Measurements from ENCODE around the gene PIK3C2G. TPM values are rescaled to one million over a fixed set of nuclear protein-coding genes. Genes with fewer than 3 reads are reported as not detected.

The PIK3C2G gene
- total RNA-seq, 2 experiments from 2014 or later, result not detected

- H3K27ac ChIP-seq (ENCODE audit: low read depth, low read length, poor library complexity, severe bottlenecking), result no peak overlapping the region
- H4K20me1 ChIP-seq (ENCODE audit: insufficient read depth, low read length), result no peaks in the 10 kb centered on the region
- no peaks in the 10 kb centered on the region for H3K9me2 ChIP-seq (ENCODE audit: insufficient read depth, low read length)
- H3K36me3 ChIP-seq (ENCODE audit: insufficient read depth, low read length), result no peaks in the 10 kb centered on the region
- no peak overlapping the region for H3K4me3 ChIP-seq (ENCODE audit: low read depth, low read length, poor library complexity, severe bottlenecking)
- POLR2A ChIA-PET, result no interaction called here
- CTCF ChIA-PET (ENCODE audit: unreplicated experiment), result no interaction called here
- TF ChIP-seq CTCF (conservative IDR thresholded peaks at IDR 0.05; ENCODE audit: low read length), result no peak
- no peak for TF ChIP-seq EZH2phosphoT487 (IDR thresholded peaks at IDR 0.05; ENCODE audit: borderline replicate concordance, low read depth, low read length)
- H3K4me2 ChIP-seq (ENCODE audit: low read length), result no peak overlapping the region
- no peaks in the 10 kb centered on the region for H3K9me3 ChIP-seq (ENCODE audit: low read length)
- intact Hi-C loops (cut with micrococcal nuclease; ENCODE audit: unreplicated experiment), result no loop called here
- DNase-seq (ENCODE audit: low spot score), result no peak
- H2AFZ ChIP-seq (ENCODE audit: low read length), result no peak overlapping the region
- no peaks in the 10 kb centered on the region for H3K4me1 ChIP-seq (ENCODE audit: insufficient read depth, low read length, poor library complexity, severe bottlenecking)
- BruUV-seq (replicated peaks), result no TSS peak
- no peaks in the 10 kb centered on the region for H3K79me2 ChIP-seq (ENCODE audit: insufficient read depth, low read depth, low read length)
These were observed 4.1 kb upstream of the PIK3C2G start for GRCh38 chr12:18257251-18257650.

GRCh38 chr12:18258929-18259328 is 2.4 kb upstream of the PIK3C2G start:
- CTCF ChIA-PET (ENCODE audit: unreplicated experiment), result no interaction called here
- H3K9me3 ChIP-seq (ENCODE audit: low read length), result no peaks in the 10 kb centered on the region
- no peak overlapping the region for H2AFZ ChIP-seq (ENCODE audit: low read length)
- H3K27ac ChIP-seq (ENCODE audit: low read depth, low read length, poor library complexity, severe bottlenecking), result no peak overlapping the region
- no peak overlapping the region for H3K4me3 ChIP-seq (ENCODE audit: low read depth, low read length, poor library complexity, severe bottlenecking)
- H3K4me2 ChIP-seq (ENCODE audit: low read length), result no peak overlapping the region
- intact Hi-C loops (cut with micrococcal nuclease; ENCODE audit: unreplicated experiment), result no loop called here
- no peaks in the 10 kb centered on the region for H4K20me1 ChIP-seq (ENCODE audit: insufficient read depth, low read length)
- BruUV-seq (replicated peaks), result no TSS peak
- no peaks in the 10 kb centered on the region for H3K9me2 ChIP-seq (ENCODE audit: insufficient read depth, low read length)
- H3K79me2 ChIP-seq (ENCODE audit: insufficient read depth, low read depth, low read length), result no peaks in the 10 kb centered on the region
- DNase-seq (ENCODE audit: low spot score), result no peak
- H3K36me3 ChIP-seq (ENCODE audit: insufficient read depth, low read length), result no peaks in the 10 kb centered on the region
- TF ChIP-seq EZH2phosphoT487 (IDR thresholded peaks at IDR 0.05; ENCODE audit: borderline replicate concordance, low read depth, low read length), result no peak
- no peak for TF ChIP-seq CTCF (conservative IDR thresholded peaks at IDR 0.05; ENCODE audit: low read length)
- no peaks in the 10 kb centered on the region for H3K4me1 ChIP-seq (ENCODE audit: insufficient read depth, low read length, poor library complexity, severe bottlenecking)
- POLR2A ChIA-PET, result interaction anchor here (0.5 kb wide), 1 partner anchor 22 kb away, joined by 3 read pairs; no protein-coding TSS in a partner anchor

GRCh38 chr12:18259906-18260682 is 1.2 kb upstream of the PIK3C2G start:
- no peaks in the 10 kb centered on the region for H3K36me3 ChIP-seq (ENCODE audit: insufficient read depth, low read length)
- H3K27ac ChIP-seq (ENCODE audit: low read depth, low read length, poor library complexity, severe bottlenecking), result no peak overlapping the region
- no peak overlapping the region for H2AFZ ChIP-seq (ENCODE audit: low read length)
- H3K79me2 ChIP-seq (ENCODE audit: insufficient read depth, low read depth, low read length), result no peaks in the 10 kb centered on the region
- CTCF ChIA-PET (ENCODE audit: unreplicated experiment), result no interaction called here
- POLR2A ChIA-PET, result no interaction called here
- intact Hi-C loops (cut with micrococcal nuclease; ENCODE audit: unreplicated experiment), result no loop called here
- DNase-seq (ENCODE audit: low spot score), result no peak
- H3K9me3 ChIP-seq (ENCODE audit: low read length), result no peaks in the 10 kb centered on the region
- no peak for TF ChIP-seq EZH2phosphoT487 (IDR thresholded peaks at IDR 0.05; ENCODE audit: borderline replicate concordance, low read depth, low read length)
- no peak for TF ChIP-seq CTCF (conservative IDR thresholded peaks at IDR 0.05; ENCODE audit: low read length)
- no peaks in the 10 kb centered on the region for H4K20me1 ChIP-seq (ENCODE audit: insufficient read depth, low read length)
- no peaks in the 10 kb centered on the region for H3K4me1 ChIP-seq (ENCODE audit: insufficient read depth, low read length, poor library complexity, severe bottlenecking)
- H3K9me2 ChIP-seq (ENCODE audit: insufficient read depth, low read length), result no peaks in the 10 kb centered on the region
- BruUV-seq (replicated peaks), result no TSS peak
- no peak overlapping the region for H3K4me3 ChIP-seq (ENCODE audit: low read depth, low read length, poor library complexity, severe bottlenecking)
- H3K4me2 ChIP-seq (ENCODE audit: low read length), result no peak overlapping the region
